MM.1S (cell line): ENCODE measurements around the gene SRRM3.
"Not testable (repeated sequence)": the region's sequence is repeated elsewhere in the genome, so short reads cannot be mapped to it uniquely, and the experiment has no call there.

Source experiments
- DNase-seq: peaks from one replicate; pipeline ENCODE4 v3.0.0-alpha.2; 2015
- H2AFZ ChIP-seq: fragments of 300-600 bp; sonication (generic); 2 replicates; pipeline ENCODE4 v1.6.0; 2016; ENCODE audit warnings: antibody characterized with exemption, low read length
- H3F3A ChIP-seq: fragments of 300-600 bp; sonication (generic); 2 replicates; pipeline ENCODE4 v1.6.1; 2016; ENCODE audit warnings: mild to moderate bottlenecking, antibody characterized with exemption, low read length, moderate library complexity, mixed read lengths; ENCODE audit not compliant: insufficient read depth
- H3K27ac ChIP-seq: fragments of 300-600 bp; sonication (generic); 2 replicates; pipeline ENCODE4 v1.5.1; 2016; ENCODE audit warnings: mild to moderate bottlenecking, low read length
- H3K27me3 ChIP-seq: fragments of 300-600 bp; sonication (generic); replicated peaks from 2 replicates; pipeline ENCODE4 v1.6.0; 2016; ENCODE audit warnings: low read length; ENCODE audit not compliant: insufficient read depth
- H3K36me3 ChIP-seq: fragments of 300-600 bp; sonication (generic); replicated peaks from 2 replicates; pipeline ENCODE4 v1.6.1; 2016; ENCODE audit warnings: mild to moderate bottlenecking, low read length, mixed read lengths; ENCODE audit not compliant: insufficient read depth
- H3K4me1 ChIP-seq: fragments of 300-600 bp; sonication (generic); 2 replicates; pipeline ENCODE4 v1.6.1; 2016; ENCODE audit warnings: low read length, mixed read lengths
- H3K4me2 ChIP-seq: fragments of 300-600 bp; sonication (generic); 2 replicates; pipeline ENCODE4 v1.6.0; 2016; ENCODE audit warnings: low read depth, low read length
- H3K4me3 ChIP-seq: fragments of 300-600 bp; sonication (generic); 2 replicates; pipeline ENCODE4 v1.5.1; 2016; ENCODE audit warnings: low read length, mixed read lengths
- H3K79me2 ChIP-seq: fragments of 300-600 bp; sonication (generic); 2 replicates; pipeline ENCODE4 v1.6.1; 2016; ENCODE audit warnings: mixed run types, low read length, mixed read lengths
- H3K9ac ChIP-seq: fragments of 300-600 bp; sonication (generic); 2 replicates; pipeline ENCODE4 v1.6.1; 2016; ENCODE audit warnings: low read length, mixed read lengths
- H3K9me2 ChIP-seq: fragments of 300-600 bp; sonication (generic); replicated peaks from 2 replicates; pipeline ENCODE4 v1.6.1; 2016; ENCODE audit warnings: mild to moderate bottlenecking, low read length, mixed read lengths; ENCODE audit not compliant: insufficient read depth
- H3K9me3 ChIP-seq: fragments of 300-600 bp; sonication (generic); replicated peaks from 2 replicates; pipeline ENCODE4 v1.6.1; 2016; ENCODE audit warnings: mild to moderate bottlenecking, low read length, mixed read lengths; ENCODE audit not compliant: insufficient read depth
- H4K20me1 ChIP-seq: fragments of 300-600 bp; sonication (generic); 2 replicates; pipeline ENCODE4 v1.6.1; 2016; ENCODE audit warnings: mild to moderate bottlenecking, low read length, moderate library complexity, mixed read lengths; ENCODE audit not compliant: insufficient read depth
- EZH2 ChIP-seq: fragments of 300-600 bp; sonication (generic); optimal IDR thresholded peaks from 2 replicates; pipeline ENCODE3; 2017; ENCODE audit warnings: low read depth, mild to moderate bottlenecking, antibody characterized with exemption, low read length, mixed read lengths
- EZH2phosphoT487 ChIP-seq: fragments of 300-600 bp; sonication (generic); IDR thresholded peaks from 2 replicates; pipeline ENCODE4 v1.6.1; 2018; ENCODE audit warnings: antibody characterized with exemption, low read length
- TF ChIP-seq, protein P1 (sequence below): fragments of 300-600 bp; sonication (generic); IDR thresholded peaks from 2 replicates; pipeline ENCODE4 v1.5.1; 2016; ENCODE audit warnings: antibody characterized with exemption, low read length, mixed read lengths

The SRRM3 gene

DNA sequence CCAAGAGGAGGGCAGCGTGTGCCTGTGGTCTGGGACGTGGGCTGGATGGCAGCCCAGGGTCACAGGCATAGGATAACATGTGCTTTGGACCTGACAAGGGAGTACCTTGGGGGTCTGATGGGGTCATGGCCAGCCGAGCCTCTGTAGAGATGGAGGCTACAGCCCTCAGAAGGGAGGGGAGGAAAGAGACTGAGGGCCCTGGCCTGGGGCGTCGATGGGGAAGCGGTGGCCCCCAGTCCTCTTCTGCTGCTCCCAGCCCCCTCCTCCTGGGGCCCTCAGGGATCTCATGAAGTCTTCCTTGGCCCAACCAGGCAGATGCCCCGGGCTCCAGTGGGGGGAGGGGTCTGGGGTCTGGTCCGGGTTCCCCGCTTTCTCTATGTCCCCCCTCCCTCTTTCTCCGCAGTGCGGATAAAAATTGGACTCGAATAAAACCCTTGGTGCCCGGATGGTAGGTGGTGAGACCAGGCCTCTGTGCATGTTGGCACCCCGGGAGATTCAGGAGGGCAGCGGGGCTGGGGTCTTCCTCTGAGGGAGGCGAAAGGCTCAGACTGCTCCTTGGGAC lies 85.2 kb downstream of the SRRM3 start:
- H3K4me3 ChIP-seq: no peak overlapping the region
- H3K4me2 ChIP-seq: no peak overlapping the region
- H3K27me3 ChIP-seq: peaks cover 46% of the 10 kb centered on the region
- no peaks in the 10 kb centered on the region for H3K36me3 ChIP-seq
- peaks cover 4% of the 10 kb centered on the region for H3K4me1 ChIP-seq
- H3F3A ChIP-seq: no peaks in the 10 kb centered on the region
- DNase-seq: no peak
- H3K9ac ChIP-seq: no peak overlapping the region
- H3K9me2 ChIP-seq: no peaks in the 10 kb centered on the region
- no peak overlapping the region for H3K27ac ChIP-seq
- TF ChIP-seq EZH2phosphoT487 (no peak), EZH2 (no peak)
- TF ChIP-seq, protein P1, sequence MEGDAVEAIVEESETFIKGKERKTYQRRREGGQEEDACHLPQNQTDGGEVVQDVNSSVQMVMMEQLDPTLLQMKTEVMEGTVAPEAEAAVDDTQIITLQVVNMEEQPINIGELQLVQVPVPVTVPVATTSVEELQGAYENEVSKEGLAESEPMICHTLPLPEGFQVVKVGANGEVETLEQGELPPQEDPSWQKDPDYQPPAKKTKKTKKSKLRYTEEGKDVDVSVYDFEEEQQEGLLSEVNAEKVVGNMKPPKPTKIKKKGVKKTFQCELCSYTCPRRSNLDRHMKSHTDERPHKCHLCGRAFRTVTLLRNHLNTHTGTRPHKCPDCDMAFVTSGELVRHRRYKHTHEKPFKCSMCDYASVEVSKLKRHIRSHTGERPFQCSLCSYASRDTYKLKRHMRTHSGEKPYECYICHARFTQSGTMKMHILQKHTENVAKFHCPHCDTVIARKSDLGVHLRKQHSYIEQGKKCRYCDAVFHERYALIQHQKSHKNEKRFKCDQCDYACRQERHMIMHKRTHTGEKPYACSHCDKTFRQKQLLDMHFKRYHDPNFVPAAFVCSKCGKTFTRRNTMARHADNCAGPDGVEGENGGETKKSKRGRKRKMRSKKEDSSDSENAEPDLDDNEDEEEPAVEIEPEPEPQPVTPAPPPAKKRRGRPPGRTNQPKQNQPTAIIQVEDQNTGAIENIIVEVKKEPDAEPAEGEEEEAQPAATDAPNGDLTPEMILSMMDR: no peak
- H2AFZ ChIP-seq: no peak overlapping the region
- no peaks in the 10 kb centered on the region for H3K9me3 ChIP-seq
- H4K20me1 ChIP-seq: no peaks in the 10 kb centered on the region
- no peaks in the 10 kb centered on the region for H3K79me2 ChIP-seq

DNA sequence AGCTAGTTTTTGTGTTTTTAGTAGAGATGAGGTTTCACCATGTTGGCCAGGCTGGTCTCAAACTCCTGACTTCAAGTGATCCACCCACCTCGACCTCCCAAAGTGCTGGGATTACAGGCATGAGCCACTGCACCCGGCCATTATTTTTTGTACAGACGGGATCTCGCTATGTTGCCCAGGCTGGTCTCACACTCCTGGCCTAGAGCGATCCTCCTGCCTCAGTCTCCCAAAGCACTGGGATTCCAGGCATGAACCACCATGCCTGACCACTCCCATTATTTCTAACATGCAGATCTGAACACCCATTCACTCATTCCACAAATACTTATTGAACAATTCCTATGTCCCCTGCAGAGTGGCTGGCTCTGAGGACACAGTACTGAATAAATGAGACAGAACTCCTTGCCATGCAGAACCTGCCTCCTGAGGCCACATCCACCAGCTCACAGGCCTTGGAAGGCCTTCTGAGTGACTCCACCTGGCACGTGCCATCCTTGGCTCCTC lies 89.2 kb downstream of the SRRM3 start:
- H3K9me3 ChIP-seq, H3K36me3 ChIP-seq, H3K27ac ChIP-seq, H3K9me2 ChIP-seq, H3F3A ChIP-seq, H3K4me1 ChIP-seq, H4K20me1 ChIP-seq, H3K79me2 ChIP-seq, H3K4me2 ChIP-seq, H3K9ac ChIP-seq, H3K4me3 ChIP-seq, DNase-seq: not testable (repeated sequence)
- peak overlapping the region; percentile 43; the same call in 1 of the 2 replicates for H2AFZ ChIP-seq
- H3K27me3 ChIP-seq: peaks cover 14% of the 10 kb centered on the region

DNA sequence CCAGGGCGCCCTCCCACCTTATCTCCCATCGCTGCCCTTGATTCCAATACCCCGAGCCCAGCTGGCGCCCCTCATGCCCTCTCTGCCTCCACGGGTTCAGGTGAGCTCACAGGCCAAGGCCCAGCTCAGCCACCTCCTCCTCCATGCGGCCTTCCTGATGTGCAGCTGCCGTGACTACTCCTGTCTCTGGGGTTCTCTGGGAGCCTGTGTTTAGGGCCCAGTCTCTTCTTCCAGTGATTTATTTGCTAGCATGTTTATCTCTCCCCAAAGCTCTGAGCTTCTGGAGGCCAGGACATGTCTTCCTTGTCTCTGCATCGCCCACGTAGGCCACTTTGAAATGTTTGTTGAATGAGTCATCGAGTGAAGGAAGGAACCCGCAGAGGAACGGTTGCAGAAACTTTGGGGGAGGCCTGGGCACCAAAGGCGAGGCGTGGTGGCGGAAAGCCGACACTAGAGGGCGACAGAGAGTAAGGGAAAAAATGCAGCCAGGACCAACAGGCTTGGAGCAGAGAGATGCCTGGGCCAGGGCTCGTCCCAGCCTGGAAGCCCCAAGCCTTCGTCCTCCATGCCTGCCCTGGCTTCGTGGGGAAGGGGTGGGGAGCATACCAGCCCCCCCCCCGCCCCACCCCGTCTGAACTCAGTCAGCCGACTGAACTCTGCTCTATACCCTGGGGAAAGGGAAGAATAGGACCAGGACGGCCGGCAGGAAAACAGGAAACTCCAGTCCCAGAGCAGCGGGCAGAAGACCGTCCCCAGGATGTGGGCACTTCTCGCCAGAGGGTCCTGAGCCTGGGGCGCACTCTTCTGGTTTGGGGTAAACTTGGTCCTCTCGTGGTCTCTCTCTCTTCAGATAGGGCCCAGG lies 89.9 kb downstream of the SRRM3 start:
- peak; percentile 69 for DNase-seq
- Histone ChIP-seq H3K4me3 (no peak overlapping the region), H3K27ac (no peak overlapping the region), H3K4me2 (peak overlapping the region; percentile 39; the same call in 1 of the 2 replicates), H3K9me2 (no peaks in the 10 kb centered on the region), H3K9me3 (no peaks in the 10 kb centered on the region), H3K9ac (no peak overlapping the region), H3K36me3 (no peaks in the 10 kb centered on the region), H4K20me1 (no peaks in the 10 kb centered on the region), H3F3A (no peaks in the 10 kb centered on the region), H3K4me1 (peaks cover 8% of the 10 kb centered on the region), H2AFZ (peak overlapping the region; percentile 43; the same call in 1 of the 2 replicates), H3K79me2 (no peaks in the 10 kb centered on the region), H3K27me3 (peaks cover 7% of the 10 kb centered on the region; the same call in 1 of the 2 replicates)
- TF ChIP-seq, protein P1: peak; percentile 89
- no peak for TF ChIP-seq EZH2phosphoT487

DNA sequence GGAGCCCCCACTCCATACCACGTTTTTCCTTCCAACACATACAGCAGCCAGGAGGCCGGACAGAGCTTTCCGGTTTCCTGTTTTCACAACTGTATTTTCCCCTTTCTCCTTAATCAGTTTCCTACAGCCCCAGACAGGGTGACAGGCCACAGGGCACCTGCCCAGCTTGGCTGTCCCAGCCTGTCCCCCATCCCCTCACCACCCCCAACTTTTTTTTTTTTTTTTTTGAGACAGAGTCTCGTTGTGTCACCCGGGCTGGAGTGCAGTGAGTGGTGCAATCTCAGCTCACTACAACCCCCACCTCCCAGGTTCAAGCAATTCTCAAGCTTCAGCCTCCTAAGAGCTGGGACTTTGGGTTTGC lies 90.5 kb downstream of the SRRM3 start:
- Histone ChIP-seq H3K9ac (no peak overlapping the region), H3K9me3 (no peaks in the 10 kb centered on the region), H2AFZ (0 out of 2 replicates have a peak overlapping the region, but pooled peaks have one; percentile 13), H3K4me1 (peaks cover 8% of the 10 kb centered on the region), H3K4me3 (no peak overlapping the region), H3K79me2 (no peaks in the 10 kb centered on the region), H3K27ac (no peak overlapping the region), H3K36me3 (no peaks in the 10 kb centered on the region), H3K9me2 (no peaks in the 10 kb centered on the region), H3K27me3 (peaks cover 2% of the 10 kb centered on the region; the same call in 1 of the 2 replicates), H3F3A (no peaks in the 10 kb centered on the region), H3K4me2 (peak overlapping the region; percentile 39; the same call in 1 of the 2 replicates), H4K20me1 (no peaks in the 10 kb centered on the region)
- TF ChIP-seq EZH2phosphoT487 (no peak), EZH2 (no peak)
- TF ChIP-seq, protein P1: no peak
- DNase-seq: no peak

DNA sequence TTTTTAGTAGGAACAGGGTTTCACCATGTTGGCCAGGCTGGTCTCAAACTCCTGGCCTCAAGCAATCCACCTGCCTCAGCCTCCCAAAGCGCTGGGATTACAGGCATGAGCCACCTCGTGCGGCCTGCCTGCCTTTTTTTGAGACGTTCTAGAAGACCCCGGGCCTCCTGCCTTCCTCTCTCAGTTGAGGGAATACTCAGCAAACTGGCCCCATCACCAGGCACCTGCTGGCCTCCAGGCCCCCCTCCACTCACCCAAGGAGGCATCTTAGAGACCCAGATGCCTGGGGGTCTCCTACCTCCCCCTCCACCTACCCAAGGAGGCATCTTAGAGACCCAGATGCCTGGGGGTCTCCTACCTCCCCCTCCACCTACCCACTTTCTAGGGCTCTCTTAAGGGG lies 91.2 kb downstream of the SRRM3 start:
- not testable (repeated sequence) for H3K9me2 ChIP-seq, H3K9ac ChIP-seq, H3F3A ChIP-seq, H2AFZ ChIP-seq, H3K4me2 ChIP-seq, H3K4me1 ChIP-seq, H3K9me3 ChIP-seq, H4K20me1 ChIP-seq, H3K36me3 ChIP-seq, H3K27me3 ChIP-seq, H3K27ac ChIP-seq, H3K4me3 ChIP-seq, H3K79me2 ChIP-seq, DNase-seq
